ENCODE measurements around the gene EGF.

The EGF gene

DNA sequence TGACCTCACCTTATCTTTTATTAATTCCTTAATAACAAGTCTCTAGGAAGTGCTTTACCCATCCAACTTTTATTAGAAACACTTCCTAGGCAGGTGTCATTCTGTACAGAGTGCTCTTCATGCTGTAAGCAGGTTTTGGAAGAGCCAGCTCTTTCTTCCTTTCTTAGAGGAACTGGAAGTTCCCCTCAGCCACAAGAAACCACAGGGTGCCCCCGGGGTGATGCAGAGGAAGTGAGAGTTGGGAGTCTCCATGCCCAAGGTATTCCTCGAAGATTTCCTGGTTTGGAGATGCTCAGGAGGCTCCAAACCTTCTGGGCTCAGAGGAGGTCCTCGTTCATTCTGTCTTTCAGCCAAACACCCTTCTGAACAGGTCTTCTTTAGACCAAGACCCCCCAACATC, 83.8 kb downstream of the EGF start:
- DNase-seq (ENCODE audit: low read depth) = no peak

DNA sequence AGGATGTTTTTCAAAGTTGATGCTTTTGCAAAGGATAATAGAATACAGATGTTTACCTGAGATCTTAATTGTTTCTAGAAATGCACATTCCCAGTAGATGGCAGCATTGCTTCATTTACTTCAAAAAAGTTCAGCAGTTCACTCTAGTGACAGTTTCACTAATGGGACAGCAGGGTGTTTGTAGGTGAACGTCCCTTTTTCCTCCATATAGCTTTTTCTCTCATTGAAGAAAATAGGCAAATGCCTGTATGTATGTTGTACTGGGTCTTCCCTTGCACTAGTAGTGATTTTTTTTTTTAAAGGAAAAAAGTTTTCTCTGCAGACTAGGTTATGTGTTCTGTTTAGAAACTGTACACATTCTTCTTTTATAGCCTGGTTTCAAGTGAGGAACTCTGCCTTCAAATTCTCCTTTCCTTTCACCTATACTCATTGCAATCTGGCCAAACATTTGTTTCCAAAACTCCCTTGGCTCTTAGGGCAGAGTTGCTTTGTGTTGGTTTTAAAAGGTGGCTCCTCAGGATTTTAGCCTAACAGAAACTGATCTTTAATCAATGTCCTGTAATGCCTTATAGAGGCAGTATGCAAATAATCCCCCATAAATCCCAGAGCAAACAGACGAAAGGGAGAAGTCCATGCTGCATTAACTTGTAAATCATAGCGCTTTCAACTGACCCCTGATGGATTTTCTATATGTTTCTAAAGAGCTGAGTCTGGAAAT, 86.3 kb downstream of the EGF start:
- peak; percentile 19 for DNase-seq (ENCODE audit: low read depth)

GRCh38 chr4:109999585-109999912, 86.9 kb downstream of the EGF start:
- no peak for DNase-seq (ENCODE audit: low read depth)

DNA sequence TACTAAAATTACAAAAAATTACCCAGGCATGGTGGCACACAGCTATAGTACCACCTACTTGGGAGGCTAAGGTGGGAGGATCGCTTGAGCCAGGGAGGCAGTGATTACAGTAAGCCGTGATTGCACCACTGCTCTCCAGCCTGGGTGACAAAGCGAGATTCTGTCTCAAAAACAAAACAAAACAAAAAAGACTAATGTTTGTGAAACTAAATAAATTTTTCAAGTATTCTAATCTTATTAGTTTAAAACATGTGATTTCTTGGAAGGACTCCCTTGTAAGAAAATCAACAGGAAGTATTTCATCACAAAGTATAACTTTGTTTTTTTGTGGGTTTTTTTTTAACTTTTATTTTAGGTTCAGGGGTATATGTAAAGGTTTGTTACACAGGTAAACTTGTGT, 89.6 kb downstream of the EGF start:
- DNase-seq (ENCODE audit: low read depth) = no peak

DNA sequence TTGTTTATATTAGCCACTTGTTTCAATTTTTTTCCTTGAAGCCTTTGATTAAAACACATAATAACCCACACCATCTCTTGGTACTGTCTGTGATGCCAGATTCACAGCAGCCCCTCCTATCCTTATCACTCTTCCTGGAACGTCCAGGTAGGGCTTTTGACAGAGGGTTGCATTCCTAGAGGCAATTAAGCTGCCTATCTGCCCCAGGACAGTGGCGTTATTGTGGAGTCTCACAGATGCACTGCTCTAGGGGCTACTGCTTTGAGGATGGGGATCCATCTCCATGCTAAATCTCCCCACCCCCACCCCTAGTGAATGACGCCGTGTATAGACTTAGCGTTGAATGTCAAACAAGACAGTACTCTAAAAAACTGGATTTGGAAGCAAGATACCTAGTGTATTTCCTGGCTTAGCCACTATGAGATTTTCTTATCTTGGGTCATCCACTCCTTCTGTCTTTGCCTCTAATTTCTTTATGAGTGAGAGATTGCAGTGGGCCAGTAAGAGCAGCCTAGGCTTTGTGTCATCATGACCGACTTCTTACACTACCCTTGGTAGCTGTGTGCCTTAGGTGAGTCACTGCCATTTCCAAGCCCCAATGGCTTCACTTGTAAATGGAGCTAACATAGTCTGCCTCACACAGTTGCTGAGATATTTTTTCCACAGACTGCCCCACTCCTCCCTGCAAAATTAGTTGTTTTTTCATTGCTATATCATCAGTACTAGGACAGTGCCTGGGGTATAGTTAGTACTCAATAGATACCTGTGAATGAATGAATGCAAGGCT, 90.9 kb downstream of the EGF start:
- DNase-seq (ENCODE audit: low read depth) = no peak

DNA sequence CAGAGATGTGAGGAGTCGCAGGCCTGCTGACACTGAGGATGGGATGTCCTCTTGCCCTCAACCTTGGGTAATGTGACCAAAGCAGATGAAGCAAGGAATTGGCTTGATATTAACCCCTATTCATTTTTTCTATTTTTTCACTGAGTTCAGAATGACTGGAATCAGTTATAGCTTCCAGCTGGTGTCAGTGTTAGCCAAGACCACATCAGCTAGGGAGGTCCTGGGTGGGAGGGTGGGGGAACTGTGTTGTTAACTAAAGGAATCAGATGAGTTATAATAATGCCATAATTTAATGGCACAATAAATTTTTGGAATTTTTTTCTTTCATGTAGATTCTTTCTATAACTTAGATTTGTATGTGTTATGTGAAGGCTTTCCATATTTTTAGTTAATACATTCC, 91.9 kb downstream of the EGF start:
- DNase-seq (ENCODE audit: low read depth) = no peak

GRCh38 chr4:110005461-110006056, 92.9 kb downstream of the EGF start:
- peak; percentile 43 for DNase-seq (ENCODE audit: low read depth)

GRCh38 chr4:110007217-110007616, 94.5 kb downstream of the EGF start:
- DNase-seq (ENCODE audit: low read depth) = no peak

DNA sequence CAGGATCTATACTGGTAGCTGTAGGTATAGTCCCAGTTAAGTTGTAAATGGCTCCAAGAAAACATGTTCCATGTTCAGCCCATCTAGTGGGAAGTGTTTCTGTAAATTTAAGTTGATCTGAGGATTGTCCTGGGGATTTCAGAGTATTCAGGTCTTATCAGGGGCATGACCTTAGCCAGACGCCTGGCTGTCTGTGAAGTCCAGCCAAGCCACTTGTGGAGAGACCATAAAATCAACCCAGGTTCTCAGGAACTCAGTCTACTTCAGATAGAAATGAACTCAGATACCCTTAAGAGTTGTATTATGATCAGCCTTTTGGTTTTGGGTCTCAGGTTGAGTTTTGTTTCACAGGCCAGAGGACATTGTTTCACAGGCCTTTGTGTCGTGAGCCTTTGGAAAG, 95.9 kb downstream of the EGF start:
- no peak for DNase-seq (ENCODE audit: low read depth)

DNA sequence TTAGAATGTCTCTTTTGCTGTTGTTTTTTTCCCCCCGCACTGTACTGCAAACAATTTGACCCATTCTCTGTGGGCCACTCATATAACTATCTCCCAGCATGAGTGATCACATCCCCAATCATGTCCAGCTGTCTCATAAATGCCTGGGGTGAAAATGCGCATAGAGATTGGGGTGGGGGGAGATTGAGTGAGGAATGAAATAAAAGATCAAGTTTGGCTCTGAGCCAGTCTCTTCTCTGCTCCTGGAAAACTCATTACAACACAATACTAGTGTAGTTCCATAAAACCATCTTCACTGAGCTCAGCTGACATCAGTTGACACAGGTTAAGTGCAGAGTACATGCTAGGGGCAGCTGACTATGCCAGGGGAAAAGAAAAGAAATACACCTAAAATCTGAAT, 96.9 kb downstream of the EGF start:
- DNase-seq (ENCODE audit: low read depth) = no peak

- no peak for DNase-seq (ENCODE audit: low read depth)
These were observed 98.1 kb downstream of the EGF start for GRCh38 chr4:110010797-110011196.

DNA sequence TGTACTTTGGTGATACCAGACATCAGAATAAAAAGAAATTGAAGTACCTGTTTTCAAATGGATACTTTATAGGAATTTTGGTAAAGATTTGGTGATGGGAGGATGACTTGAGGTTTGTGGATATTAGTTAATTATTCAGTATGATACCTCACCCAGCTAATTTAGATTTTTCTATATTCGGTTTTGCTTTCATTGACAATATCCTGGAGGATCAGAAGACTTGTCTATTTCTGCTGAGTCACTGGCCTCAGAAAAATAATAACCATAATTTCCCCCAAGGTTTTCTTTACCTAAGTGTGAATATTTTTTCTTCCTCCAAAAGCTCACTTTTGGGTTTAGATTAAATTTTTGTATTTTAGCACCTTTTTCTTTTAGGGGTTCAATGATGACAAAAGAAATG, 100.2 kb downstream of the EGF start:
- DNase-seq (ENCODE audit: low read depth) = no peak

DNA sequence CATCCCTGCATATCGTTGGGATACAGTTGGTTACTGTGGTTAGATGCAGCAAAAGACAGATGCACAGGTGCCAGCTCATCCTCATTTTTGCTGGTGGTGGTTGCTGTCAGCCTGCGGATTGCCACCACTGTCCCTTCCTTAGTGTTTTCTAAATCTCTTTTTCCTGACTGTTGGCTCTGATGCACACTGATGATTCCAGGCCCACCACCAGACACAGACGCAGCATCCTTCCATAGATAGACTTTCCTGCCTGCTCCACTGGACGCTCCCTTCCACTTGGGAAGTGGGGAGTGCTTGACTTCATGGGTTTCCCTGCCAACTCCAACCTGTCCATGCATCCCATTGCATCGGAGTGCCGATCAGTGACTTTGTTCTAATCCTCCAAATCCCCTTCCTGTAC, 101.5 kb downstream of the EGF start:
- DNase-seq (ENCODE audit: low read depth) = no peak

- DNase-seq (ENCODE audit: low read depth) = no peak
These were observed 106.5 kb downstream of the EGF start for GRCh38 chr4:110019153-110019552.

DNA sequence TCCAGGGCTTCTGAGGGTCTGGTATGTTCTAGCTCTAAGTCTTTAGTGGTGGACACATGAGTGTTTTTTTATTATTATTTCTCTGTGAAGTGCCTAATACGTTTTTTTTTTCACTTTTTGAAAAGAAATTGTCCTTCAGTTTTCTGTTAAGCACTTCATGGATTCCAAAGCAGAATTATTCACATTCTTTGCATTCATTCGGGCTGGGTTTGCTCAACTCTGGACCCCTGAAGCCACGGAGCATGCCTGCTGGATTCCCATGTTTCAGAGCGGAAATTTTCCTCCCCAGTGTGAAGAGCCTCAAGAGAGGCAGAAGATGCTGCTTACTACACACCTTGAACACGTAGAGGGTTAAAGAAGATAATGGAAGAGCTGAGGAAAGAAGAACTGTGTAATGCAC, 107.5 kb downstream of the EGF start:
- DNase-seq (ENCODE audit: low read depth) = peak; percentile 15

- DNase-seq (ENCODE audit: low read depth) = no peak
These were observed 108.2 kb downstream of the EGF start for GRCh38 chr4:110020646-110021443.

DNA sequence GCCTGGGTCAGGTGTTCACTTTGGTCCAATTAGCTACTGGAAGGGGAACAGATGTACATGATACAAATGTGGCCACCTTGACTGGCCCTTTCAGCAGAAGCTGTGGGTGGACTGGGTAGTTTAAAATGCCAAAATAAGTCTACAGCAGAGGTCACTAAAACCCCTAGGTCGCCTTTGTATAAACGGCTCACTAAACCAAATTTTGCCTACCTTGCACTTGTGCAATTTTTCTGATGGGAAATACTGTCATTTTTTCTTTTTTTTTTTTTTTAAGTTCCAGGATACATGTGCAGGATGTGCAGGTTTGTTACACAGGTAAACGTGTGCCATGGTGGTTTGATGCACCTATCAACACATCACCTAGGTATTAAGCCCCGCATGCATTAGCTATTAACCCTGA, 109.8 kb downstream of the EGF start:
- DNase-seq (ENCODE audit: low read depth) = no peak

DNA sequence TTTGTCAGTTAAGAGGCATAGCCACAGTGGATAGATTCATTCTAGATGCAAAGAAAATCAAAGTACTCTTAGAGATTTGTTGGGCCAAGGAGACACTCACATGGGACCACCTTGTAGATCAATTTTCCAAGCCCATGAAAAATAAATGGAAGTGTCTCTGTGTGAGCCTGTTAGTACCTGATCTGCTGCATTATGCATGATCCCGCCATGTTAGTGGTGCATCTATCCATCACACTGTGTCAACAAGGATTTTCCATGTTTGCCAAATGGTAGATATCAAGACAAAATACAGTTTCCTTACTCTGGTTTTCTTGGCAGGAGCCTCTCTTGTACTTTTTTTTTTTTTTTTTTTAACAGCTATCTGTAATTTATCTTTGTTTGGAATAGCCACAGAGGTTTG, 112.4 kb downstream of the EGF start:
- DNase-seq (ENCODE audit: low read depth) = no peak

DNA sequence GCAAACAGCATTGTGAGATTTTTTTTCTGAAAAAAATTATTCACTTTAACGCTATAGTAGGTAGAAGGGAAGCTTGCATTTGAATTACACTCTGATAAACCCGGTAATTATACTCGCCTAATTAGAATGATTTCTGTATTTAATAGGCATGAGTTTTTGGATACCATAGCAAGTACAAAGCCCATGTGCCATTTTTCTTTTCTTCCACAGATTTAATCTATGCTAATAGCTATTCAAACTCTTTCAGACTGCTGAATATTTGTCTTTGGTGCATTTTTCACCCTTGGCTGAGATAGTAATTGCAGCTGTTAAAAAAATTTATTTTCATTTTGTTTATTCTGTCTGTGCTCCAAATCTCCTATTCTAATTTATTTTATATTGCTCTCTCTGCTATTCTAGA, 113.0 kb downstream of the EGF start:
- no peak for DNase-seq (ENCODE audit: low read depth)

GRCh38 chr4:110032603-110033002, 119.9 kb downstream of the EGF start:
- DNase-seq (ENCODE audit: low read depth) = no peak

GRCh38 chr4:110033355-110034025, 120.8 kb downstream of the EGF start:
- no peak for DNase-seq (ENCODE audit: low read depth)

GRCh38 chr4:110034026-110034393, 121.3 kb downstream of the EGF start:
- DNase-seq (ENCODE audit: low read depth) = no peak

All from non-pigmented ciliary epithelial cell (primary cell).